ES-I3 (cell line): ENCODE data around the gene EARS2.

Experiments used
- H3K36me3 ChIP-seq: 2 replicates; pipeline ENCODE4 v1.6.1; 2013; ENCODE audit warnings: mild to moderate bottlenecking, low read length, control low read depth, moderate library complexity; ENCODE audit not compliant: insufficient read depth
- H3K4me1 ChIP-seq: 2 replicates; pipeline ENCODE4 v1.6.1; 2013; ENCODE audit warnings: mild to moderate bottlenecking, control low read depth, low read length; ENCODE audit not compliant: insufficient read depth
- H3K9ac ChIP-seq: 2 replicates; pipeline ENCODE4 v1.6.1; 2013; ENCODE audit warnings: low read depth, mild to moderate bottlenecking, low read length, moderate library complexity
- H3K9me3 ChIP-seq: 2 replicates; pipeline ENCODE4 v1.6.1; 2013; ENCODE audit warnings: mild to moderate bottlenecking, low read length, moderate library complexity; ENCODE audit not compliant: control insufficient read depth, insufficient read depth

The EARS2 gene

GRCh38 chr16:23510164-23510914 lies 46.8 kb downstream of the EARS2 start, which contains the start of gene GGA2:
Gene GGA2, minus strand, starts transcription at chr16:23510494. Its CDS starts 83 bp downstream, at chr16:23510411.
- Histone ChIP-seq H3K36me3 (no peaks in the 10 kb centered on the region), H3K9ac (peak within 1 kb of the TSS; percentile 55), H3K4me1 (peaks cover 10% of the 10 kb centered on the region; the same call in 1 of the 2 replicates), H3K9me3 (no peaks in the 10 kb centered on the region)

- Histone ChIP-seq H3K9me3 (no peaks in the 10 kb centered on the region), H3K9ac (peak overlapping the region; percentile 55), H3K36me3 (no peaks in the 10 kb centered on the region), H3K4me1 (peaks cover 16% of the 10 kb centered on the region)
Measured at GRCh38 chr16:23509782-23510163, 47.4 kb downstream of the EARS2 start.

GRCh38 chr16:23509441-23509754 lies 47.8 kb downstream of the EARS2 start:
- no peaks in the 10 kb centered on the region for H3K9me3 ChIP-seq
- peaks cover 20% of the 10 kb centered on the region for H3K4me1 ChIP-seq
- H3K9ac ChIP-seq: peak overlapping the region; percentile 55
- H3K36me3 ChIP-seq: no peaks in the 10 kb centered on the region

- Histone ChIP-seq H3K9ac (peak overlapping the region; percentile 55), H3K4me1 (peaks cover 25% of the 10 kb centered on the region), H3K36me3 (no peaks in the 10 kb centered on the region), H3K9me3 (no peaks in the 10 kb centered on the region)
Measured at GRCh38 chr16:23508589-23509440, 48.3 kb downstream of the EARS2 start.

GRCh38 chr16:23506606-23506994 lies 50.5 kb downstream of the EARS2 start:
- Histone ChIP-seq H3K9me3 (no peaks in the 10 kb centered on the region), H3K4me1 (peaks cover 34% of the 10 kb centered on the region), H3K36me3 (no peaks in the 10 kb centered on the region), H3K9ac (no peak overlapping the region)

GRCh38 chr16:23505671-23506605 lies 51.2 kb downstream of the EARS2 start:
- Histone ChIP-seq H3K36me3 (no peaks in the 10 kb centered on the region), H3K9me3 (no peaks in the 10 kb centered on the region), H3K4me1 (peaks cover 34% of the 10 kb centered on the region), H3K9ac (no peak overlapping the region)

- Histone ChIP-seq H3K4me1 (peaks cover 34% of the 10 kb centered on the region), H3K36me3 (no peaks in the 10 kb centered on the region), H3K9ac (no peak overlapping the region), H3K9me3 (no peaks in the 10 kb centered on the region)
Measured at GRCh38 chr16:23505180-23505665, 51.9 kb downstream of the EARS2 start.

- peaks cover 34% of the 10 kb centered on the region for H3K4me1 ChIP-seq
- H3K9ac ChIP-seq: no peak overlapping the region
- no peaks in the 10 kb centered on the region for H3K36me3 ChIP-seq
- no peaks in the 10 kb centered on the region for H3K9me3 ChIP-seq
Measured at GRCh38 chr16:23504453-23505179, 52.5 kb downstream of the EARS2 start.

GRCh38 chr16:23504076-23504452 lies 53.1 kb downstream of the EARS2 start:
- peaks cover 34% of the 10 kb centered on the region for H3K4me1 ChIP-seq
- H3K9me3 ChIP-seq: no peaks in the 10 kb centered on the region
- no peak overlapping the region for H3K9ac ChIP-seq
- no peaks in the 10 kb centered on the region for H3K36me3 ChIP-seq

GRCh38 chr16:23502466-23502865 lies 54.7 kb downstream of the EARS2 start:
- Histone ChIP-seq H3K36me3 (no peaks in the 10 kb centered on the region), H3K9ac (no peak overlapping the region), H3K9me3 (no peaks in the 10 kb centered on the region), H3K4me1 (peaks cover 34% of the 10 kb centered on the region)

GRCh38 chr16:23501291-23501690 lies 55.9 kb downstream of the EARS2 start:
- no peak overlapping the region for H3K9ac ChIP-seq
- H3K36me3 ChIP-seq: no peaks in the 10 kb centered on the region
- no peaks in the 10 kb centered on the region for H3K9me3 ChIP-seq
- H3K4me1 ChIP-seq: peaks cover 31% of the 10 kb centered on the region

GRCh38 chr16:23500862-23501225 lies 56.3 kb downstream of the EARS2 start:
- H3K36me3 ChIP-seq: no peaks in the 10 kb centered on the region
- H3K4me1 ChIP-seq: peaks cover 27% of the 10 kb centered on the region
- H3K9ac ChIP-seq: no peak overlapping the region
- H3K9me3 ChIP-seq: no peaks in the 10 kb centered on the region

GRCh38 chr16:23500212-23500861 lies 56.8 kb downstream of the EARS2 start:
- Histone ChIP-seq H3K9me3 (no peaks in the 10 kb centered on the region), H3K36me3 (no peaks in the 10 kb centered on the region), H3K4me1 (peaks cover 24% of the 10 kb centered on the region), H3K9ac (no peak overlapping the region)
